Stimulated activated CD8-positive, alpha-beta memory T cell treated with anti-CD3 and anti-CD28 coated beads, Interleukin-7, amount 100 ng/mL, for 24 hours (primary cell): ENCODE data around the gene GUSB.
"Not testable (repeated sequence)": the region's sequence is repeated elsewhere in the genome, so short reads cannot be mapped to it uniquely, and the experiment has no call there.

Experiments used
- DNase-seq: peaks from one replicate; pipeline ENCODE4 v3.0.0-alpha.2; 2020; ENCODE audit warnings: low read depth

Gene GUSB

GRCh38 chr7:65981965-65982792 lies at the start of gene GUSB:
GUSB (minus strand) TSS chr7:65982213; CDS start chr7:65982183, 30 bp downstream.
- peak; percentile 83 for DNase-seq

GRCh38 chr7:66028342-66028741 lies 46.3 kb upstream of the GUSB start:
- not testable (repeated sequence) for DNase-seq

- no peak for DNase-seq
Measured at GRCh38 chr7:66016131-66016461, 34.1 kb upstream of the GUSB start.

GRCh38 chr7:66015440-66016130 lies 33.6 kb upstream of the GUSB start:
- no peak for DNase-seq

GRCh38 chr7:66013938-66014337 lies 31.9 kb upstream of the GUSB start:
- no peak for DNase-seq

GRCh38 chr7:66007232-66007631 lies 25.2 kb upstream of the GUSB start:
- no peak for DNase-seq

- not testable (repeated sequence) for DNase-seq
Measured at GRCh38 chr7:66005115-66005671, 23.2 kb upstream of the GUSB start.

- DNase-seq: not testable (repeated sequence)
Measured at GRCh38 chr7:66000823-66001417, 18.9 kb upstream of the GUSB start.

- not testable (repeated sequence) for DNase-seq
Measured at GRCh38 chr7:65994984-65995383, 13.0 kb upstream of the GUSB start.

- DNase-seq: no peak
Measured at GRCh38 chr7:65992526-65992925, 10.5 kb upstream of the GUSB start.

- not testable (repeated sequence) for DNase-seq
Measured at GRCh38 chr7:65991829-65992228, 9.8 kb upstream of the GUSB start.

GRCh38 chr7:65989694-65990080 lies 7.7 kb upstream of the GUSB start:
- no peak for DNase-seq

GRCh38 chr7:65988503-65988902 lies 6.5 kb upstream of the GUSB start:
- not testable (repeated sequence) for DNase-seq

- DNase-seq: no peak
Measured at GRCh38 chr7:65988084-65988483, 6.1 kb upstream of the GUSB start.

GRCh38 chr7:65983965-65984658 lies 2.1 kb upstream of the GUSB start:
- DNase-seq: no peak

- DNase-seq: peak; percentile 17
Measured at GRCh38 chr7:65980478-65981250, 1.3 kb downstream of the GUSB start.

GRCh38 chr7:65979583-65980477 lies 2.2 kb downstream of the GUSB start:
- DNase-seq: no peak

- DNase-seq: no peak
Measured at GRCh38 chr7:65978891-65979582, 3.0 kb downstream of the GUSB start.

- DNase-seq: no peak
Measured at GRCh38 chr7:65976659-65977196, 5.3 kb downstream of the GUSB start.
